ENCODE results near the gene RRP36.

The RRP36 gene

DNA sequence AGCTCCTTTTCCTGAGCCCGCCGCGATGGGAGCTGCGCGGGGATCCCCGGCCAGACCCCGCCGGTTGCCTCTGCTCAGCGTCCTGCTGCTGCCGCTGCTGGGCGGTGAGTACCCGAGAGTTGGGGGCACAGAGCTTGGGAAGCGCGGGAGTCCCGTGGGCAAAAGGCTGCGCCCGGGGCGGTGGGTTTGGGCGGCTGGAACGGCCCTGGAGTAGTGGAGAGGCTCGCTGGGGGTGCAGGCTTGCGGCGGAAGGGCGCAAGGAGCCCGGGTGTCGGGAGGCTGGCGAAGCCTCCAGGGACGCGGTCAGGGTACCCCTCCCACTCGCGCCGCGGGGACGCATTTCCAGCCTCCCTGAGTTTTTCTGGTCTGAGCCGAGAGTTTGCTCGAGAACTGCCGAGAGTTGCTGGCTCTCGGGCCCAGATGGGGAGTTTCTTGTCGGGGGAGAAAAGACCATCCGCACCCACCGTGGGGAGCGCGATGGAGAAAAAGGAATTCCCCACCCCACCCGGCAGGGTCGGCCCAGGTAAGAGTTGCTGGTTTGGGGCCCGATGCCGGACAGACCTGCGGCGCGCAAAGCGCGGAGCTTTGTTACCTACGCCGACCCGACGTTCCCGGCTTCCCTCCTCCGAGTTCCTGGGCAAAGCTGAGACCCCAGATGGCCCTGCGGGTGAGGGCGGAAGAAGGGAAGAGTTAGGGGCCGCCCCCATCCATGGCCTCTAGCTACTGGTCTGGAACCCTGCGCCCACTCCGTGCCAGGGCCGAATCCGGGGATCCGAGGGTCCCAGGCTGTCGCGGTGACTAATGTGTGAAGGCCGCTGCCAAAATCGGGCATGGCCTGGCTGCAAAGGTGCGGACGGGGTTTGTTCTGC is 55.3 kb downstream of the RRP36 start:
- Histone ChIP-seq H3K9me3 (ENCODE audit: insufficient read depth, low read length) (no peaks in the 10 kb centered on the region), H3K36me3 (ENCODE audit: low read length) (no peaks in the 10 kb centered on the region), H3K27me3 (ENCODE audit: low read length) (no peaks in the 10 kb centered on the region), H3F3A (ENCODE audit: insufficient read depth) (no peaks in the 10 kb centered on the region), H4K20me1 (ENCODE audit: low read depth, low read length) (no peaks in the 10 kb centered on the region), H3K79me2 (ENCODE audit: insufficient read depth, low read length) (no peaks in the 10 kb centered on the region), H2AFZ (ENCODE audit: low read depth, low read length, severe bottlenecking) (peak overlapping the region; percentile 22), H3K9ac (ENCODE audit: low read length) (peak overlapping the region; percentile 42; the same call in 1 of the 2 replicates), H3K27ac (ENCODE audit: low read depth, low read length) (no peak overlapping the region), H3K4me3 (ENCODE audit: insufficient read depth, low read length, poor library complexity, severe bottlenecking) (peak overlapping the region; percentile 40), H3K9me2 (replicated peaks; ENCODE audit: insufficient read depth, low read length) (no peaks in the 10 kb centered on the region), H3K4me2 (ENCODE audit: low read depth, low read length, poor library complexity, severe bottlenecking) (peak overlapping the region; percentile 55)
- peak; percentile 91 for TF ChIP-seq EZH2phosphoT487 (conservative IDR thresholded peaks at IDR 0.05; ENCODE audit: low read length)
- TF ChIP-seq, protein P1, sequence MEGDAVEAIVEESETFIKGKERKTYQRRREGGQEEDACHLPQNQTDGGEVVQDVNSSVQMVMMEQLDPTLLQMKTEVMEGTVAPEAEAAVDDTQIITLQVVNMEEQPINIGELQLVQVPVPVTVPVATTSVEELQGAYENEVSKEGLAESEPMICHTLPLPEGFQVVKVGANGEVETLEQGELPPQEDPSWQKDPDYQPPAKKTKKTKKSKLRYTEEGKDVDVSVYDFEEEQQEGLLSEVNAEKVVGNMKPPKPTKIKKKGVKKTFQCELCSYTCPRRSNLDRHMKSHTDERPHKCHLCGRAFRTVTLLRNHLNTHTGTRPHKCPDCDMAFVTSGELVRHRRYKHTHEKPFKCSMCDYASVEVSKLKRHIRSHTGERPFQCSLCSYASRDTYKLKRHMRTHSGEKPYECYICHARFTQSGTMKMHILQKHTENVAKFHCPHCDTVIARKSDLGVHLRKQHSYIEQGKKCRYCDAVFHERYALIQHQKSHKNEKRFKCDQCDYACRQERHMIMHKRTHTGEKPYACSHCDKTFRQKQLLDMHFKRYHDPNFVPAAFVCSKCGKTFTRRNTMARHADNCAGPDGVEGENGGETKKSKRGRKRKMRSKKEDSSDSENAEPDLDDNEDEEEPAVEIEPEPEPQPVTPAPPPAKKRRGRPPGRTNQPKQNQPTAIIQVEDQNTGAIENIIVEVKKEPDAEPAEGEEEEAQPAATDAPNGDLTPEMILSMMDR (IDR thresholded peaks at IDR 0.05; ENCODE audit: insufficient read depth, low read length, poor library complexity, severe bottlenecking) = no peak

DNA sequence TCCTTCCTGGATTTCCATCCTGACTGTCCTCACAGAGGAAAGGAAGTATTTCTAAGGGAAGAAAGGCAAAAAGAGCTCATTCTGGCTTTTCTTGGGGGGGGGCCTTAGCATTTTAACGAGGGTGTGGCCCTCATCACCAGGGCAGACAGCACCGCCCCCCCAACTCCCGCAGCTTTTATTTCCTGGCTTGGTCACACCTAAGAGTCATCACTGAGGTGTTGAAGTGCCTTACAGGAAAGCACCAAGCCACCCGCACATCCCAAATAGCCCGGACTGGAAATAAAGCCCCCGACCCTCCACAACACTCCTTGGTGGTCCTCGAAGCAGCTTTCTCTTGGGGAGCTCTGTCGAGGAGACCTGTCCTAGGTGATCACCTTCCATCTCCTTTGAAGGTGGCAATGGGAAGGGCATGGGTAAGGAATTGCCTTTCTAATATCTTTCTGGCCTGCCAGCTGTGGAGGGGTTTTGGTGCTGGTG is 55.9 kb downstream of the RRP36 start:
- no peaks in the 10 kb centered on the region for H3F3A ChIP-seq (ENCODE audit: insufficient read depth)
- no peak overlapping the region for H3K4me2 ChIP-seq (ENCODE audit: low read depth, low read length, poor library complexity, severe bottlenecking)
- H3K27ac ChIP-seq (ENCODE audit: low read depth, low read length) = no peak overlapping the region
- no peaks in the 10 kb centered on the region for H3K27me3 ChIP-seq (ENCODE audit: low read length)
- H2AFZ ChIP-seq (ENCODE audit: low read depth, low read length, severe bottlenecking) = no peak overlapping the region
- no peaks in the 10 kb centered on the region for H3K9me2 ChIP-seq (replicated peaks; ENCODE audit: insufficient read depth, low read length)
- H3K36me3 ChIP-seq (ENCODE audit: low read length) = no peaks in the 10 kb centered on the region
- no peaks in the 10 kb centered on the region for H4K20me1 ChIP-seq (ENCODE audit: low read depth, low read length)
- no peaks in the 10 kb centered on the region for H3K9me3 ChIP-seq (ENCODE audit: insufficient read depth, low read length)
- no peaks in the 10 kb centered on the region for H3K79me2 ChIP-seq (ENCODE audit: insufficient read depth, low read length)
- H3K9ac ChIP-seq (ENCODE audit: low read length) = no peak overlapping the region
- H3K4me3 ChIP-seq (ENCODE audit: insufficient read depth, low read length, poor library complexity, severe bottlenecking) = no peak overlapping the region
- no peak for TF ChIP-seq EZH2phosphoT487 (conservative IDR thresholded peaks at IDR 0.05; ENCODE audit: low read length)
- TF ChIP-seq, protein P1 (IDR thresholded peaks at IDR 0.05; ENCODE audit: insufficient read depth, low read length, poor library complexity, severe bottlenecking) = no peak

DNA sequence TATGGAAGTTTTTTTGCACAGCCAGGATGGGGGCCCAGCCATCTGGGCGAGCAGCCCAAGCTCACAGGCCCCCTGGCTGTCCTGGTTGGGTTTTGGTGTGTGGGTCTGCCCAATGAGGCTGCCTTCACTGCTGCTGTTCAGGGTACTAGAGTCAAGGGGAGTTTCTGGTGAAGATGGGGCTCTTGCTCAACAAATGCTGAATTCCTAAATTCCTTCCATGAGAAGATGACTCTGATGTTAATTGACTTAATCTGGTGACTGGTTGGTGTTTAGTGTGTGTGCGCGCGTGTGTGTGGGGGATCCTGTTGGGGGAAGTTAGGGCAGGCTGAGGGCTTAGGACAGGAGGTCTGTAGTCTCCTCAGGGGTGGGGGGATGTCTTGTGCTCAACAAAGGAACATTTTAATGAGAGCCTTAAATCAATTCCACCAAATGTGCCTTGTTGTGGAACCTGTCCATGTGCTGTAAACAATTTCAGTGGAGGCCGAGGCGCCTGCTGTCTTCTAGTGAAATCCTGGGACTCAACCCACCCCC is 56.6 kb downstream of the RRP36 start:
- H3K4me2 ChIP-seq (ENCODE audit: low read depth, low read length, poor library complexity, severe bottlenecking) = no peak overlapping the region
- H3K4me3 ChIP-seq (ENCODE audit: insufficient read depth, low read length, poor library complexity, severe bottlenecking) = no peak overlapping the region
- no peak overlapping the region for H3K9ac ChIP-seq (ENCODE audit: low read length)
- H3K79me2 ChIP-seq (ENCODE audit: insufficient read depth, low read length) = no peaks in the 10 kb centered on the region
- H2AFZ ChIP-seq (ENCODE audit: low read depth, low read length, severe bottlenecking) = no peak overlapping the region
- H4K20me1 ChIP-seq (ENCODE audit: low read depth, low read length) = no peaks in the 10 kb centered on the region
- no peaks in the 10 kb centered on the region for H3K9me3 ChIP-seq (ENCODE audit: insufficient read depth, low read length)
- H3K36me3 ChIP-seq (ENCODE audit: low read length) = no peaks in the 10 kb centered on the region
- H3F3A ChIP-seq (ENCODE audit: insufficient read depth) = no peaks in the 10 kb centered on the region
- H3K27me3 ChIP-seq (ENCODE audit: low read length) = no peaks in the 10 kb centered on the region
- H3K9me2 ChIP-seq (replicated peaks; ENCODE audit: insufficient read depth, low read length) = no peaks in the 10 kb centered on the region
- H3K27ac ChIP-seq (ENCODE audit: low read depth, low read length) = no peak overlapping the region
- no peak for TF ChIP-seq EZH2phosphoT487 (conservative IDR thresholded peaks at IDR 0.05; ENCODE audit: low read length)
- TF ChIP-seq, protein P1 (IDR thresholded peaks at IDR 0.05; ENCODE audit: insufficient read depth, low read length, poor library complexity, severe bottlenecking) = no peak
